Left hindlimb (tissue), 1 donor: ENCODE measurements around the gene CELSR2.
"Not testable (repeated sequence)": the region's sequence is repeated elsewhere in the genome, so short reads cannot be mapped to it uniquely, and the experiment has no call there.

Experiments
- DNase-seq: peaks from one replicate; pipeline ENCODE4 v3.0.0-alpha.2; 2018

CELSR2 gene, protein sequence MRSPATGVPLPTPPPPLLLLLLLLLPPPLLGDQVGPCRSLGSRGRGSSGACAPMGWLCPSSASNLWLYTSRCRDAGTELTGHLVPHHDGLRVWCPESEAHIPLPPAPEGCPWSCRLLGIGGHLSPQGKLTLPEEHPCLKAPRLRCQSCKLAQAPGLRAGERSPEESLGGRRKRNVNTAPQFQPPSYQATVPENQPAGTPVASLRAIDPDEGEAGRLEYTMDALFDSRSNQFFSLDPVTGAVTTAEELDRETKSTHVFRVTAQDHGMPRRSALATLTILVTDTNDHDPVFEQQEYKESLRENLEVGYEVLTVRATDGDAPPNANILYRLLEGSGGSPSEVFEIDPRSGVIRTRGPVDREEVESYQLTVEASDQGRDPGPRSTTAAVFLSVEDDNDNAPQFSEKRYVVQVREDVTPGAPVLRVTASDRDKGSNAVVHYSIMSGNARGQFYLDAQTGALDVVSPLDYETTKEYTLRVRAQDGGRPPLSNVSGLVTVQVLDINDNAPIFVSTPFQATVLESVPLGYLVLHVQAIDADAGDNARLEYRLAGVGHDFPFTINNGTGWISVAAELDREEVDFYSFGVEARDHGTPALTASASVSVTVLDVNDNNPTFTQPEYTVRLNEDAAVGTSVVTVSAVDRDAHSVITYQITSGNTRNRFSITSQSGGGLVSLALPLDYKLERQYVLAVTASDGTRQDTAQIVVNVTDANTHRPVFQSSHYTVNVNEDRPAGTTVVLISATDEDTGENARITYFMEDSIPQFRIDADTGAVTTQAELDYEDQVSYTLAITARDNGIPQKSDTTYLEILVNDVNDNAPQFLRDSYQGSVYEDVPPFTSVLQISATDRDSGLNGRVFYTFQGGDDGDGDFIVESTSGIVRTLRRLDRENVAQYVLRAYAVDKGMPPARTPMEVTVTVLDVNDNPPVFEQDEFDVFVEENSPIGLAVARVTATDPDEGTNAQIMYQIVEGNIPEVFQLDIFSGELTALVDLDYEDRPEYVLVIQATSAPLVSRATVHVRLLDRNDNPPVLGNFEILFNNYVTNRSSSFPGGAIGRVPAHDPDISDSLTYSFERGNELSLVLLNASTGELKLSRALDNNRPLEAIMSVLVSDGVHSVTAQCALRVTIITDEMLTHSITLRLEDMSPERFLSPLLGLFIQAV (N-terminal part only)

DNA sequence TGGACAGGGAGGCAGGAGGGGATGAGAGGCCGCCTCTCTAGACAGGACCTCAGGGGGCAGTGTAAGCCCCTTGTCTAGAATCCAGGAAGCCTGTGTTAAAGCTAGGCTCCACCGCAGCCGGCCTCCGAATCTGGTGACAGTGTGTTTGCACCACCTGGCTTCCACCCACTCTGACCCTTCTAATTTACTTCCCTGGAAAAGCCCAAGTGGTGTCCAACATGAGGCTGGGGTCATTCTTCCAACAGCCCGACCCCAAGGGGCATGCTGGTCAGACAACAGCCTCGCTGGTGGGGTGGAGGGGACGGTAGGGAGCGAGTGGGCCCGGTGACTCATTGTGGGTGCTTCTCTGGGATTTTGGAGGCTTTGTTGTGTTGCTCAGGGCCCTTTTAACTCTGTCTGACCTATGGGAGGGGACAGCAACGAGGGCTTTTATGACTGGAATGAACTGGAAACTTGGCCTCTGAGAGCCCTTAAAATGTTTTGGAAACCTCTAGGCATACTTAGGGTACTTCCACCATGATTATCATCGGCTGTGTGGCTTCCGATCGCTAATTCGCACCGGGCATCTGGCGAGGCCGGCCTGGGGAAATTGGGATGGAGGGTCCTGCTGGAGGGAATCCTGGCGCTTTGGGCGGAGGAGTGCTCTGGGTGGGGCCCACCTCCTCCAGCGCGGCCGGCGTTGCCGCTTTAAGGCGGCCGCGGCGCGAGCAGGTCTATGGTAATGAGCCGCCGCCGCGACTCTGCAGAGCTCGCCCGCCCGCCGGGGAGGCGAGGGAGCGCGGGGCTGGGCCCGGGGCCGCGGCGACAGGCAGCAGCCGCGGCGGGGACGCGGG lies at the start of gene CELSR2:
TSS of gene CELSR2 (plus strand) at position 743 of the 833 bp plus-strand sequence. CDS start 541 bp downstream, outside the sequence.
- no peak for DNase-seq

DNA sequence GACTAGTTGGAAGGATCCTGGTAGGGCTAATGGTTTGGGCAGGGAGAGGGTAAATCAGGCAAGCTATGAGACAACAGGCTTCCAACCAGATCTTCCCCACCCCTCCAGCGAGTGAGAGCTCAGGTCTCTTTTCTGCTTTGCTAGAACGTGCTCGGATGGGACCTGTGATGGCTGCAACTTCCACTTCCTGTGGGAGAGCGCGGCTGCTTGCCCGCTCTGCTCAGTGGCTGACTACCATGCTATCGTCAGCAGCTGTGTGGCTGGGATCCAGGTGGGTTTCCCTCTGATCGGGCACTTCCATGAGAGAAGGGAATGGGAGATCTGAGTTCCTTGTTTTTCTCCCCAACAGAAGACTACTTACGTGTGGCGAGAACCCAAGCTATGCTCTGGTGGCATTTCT lies 49.6 kb upstream of the CELSR2 start:
- DNase-seq: no peak

GRCh38 chr1:109201123-109201703 lies 48.1 kb upstream of the CELSR2 start:
- DNase-seq: no peak

GRCh38 chr1:109204484-109204883 lies 44.9 kb upstream of the CELSR2 start:
- no peak for DNase-seq

DNA sequence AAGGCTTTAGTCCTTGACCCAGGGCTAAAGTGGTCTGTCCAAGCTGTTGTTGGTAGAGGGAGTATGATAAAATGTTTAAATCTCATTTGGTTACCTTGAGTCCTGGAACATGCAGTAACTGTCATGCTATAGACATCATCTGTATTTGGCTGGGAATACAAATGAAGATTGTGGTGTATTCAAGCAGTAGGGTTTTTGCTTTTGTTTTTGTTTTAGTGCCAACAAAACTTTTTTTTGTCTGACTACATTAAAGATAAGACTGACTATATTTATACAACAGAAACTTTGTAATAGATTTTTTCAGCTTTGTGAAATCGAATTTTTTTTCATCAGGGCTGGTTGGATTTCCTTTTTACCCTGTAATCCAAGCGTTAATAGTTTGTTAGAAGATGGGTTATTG lies 43.0 kb upstream of the CELSR2 start:
- DNase-seq: no peak

GRCh38 chr1:109207467-109208103 lies 41.8 kb upstream of the CELSR2 start:
- no peak for DNase-seq

- DNase-seq: no peak
Measured at GRCh38 chr1:109208394-109208793, 40.9 kb upstream of the CELSR2 start.

GRCh38 chr1:109208836-109209463 lies 40.4 kb upstream of the CELSR2 start:
- DNase-seq: no peak

DNA sequence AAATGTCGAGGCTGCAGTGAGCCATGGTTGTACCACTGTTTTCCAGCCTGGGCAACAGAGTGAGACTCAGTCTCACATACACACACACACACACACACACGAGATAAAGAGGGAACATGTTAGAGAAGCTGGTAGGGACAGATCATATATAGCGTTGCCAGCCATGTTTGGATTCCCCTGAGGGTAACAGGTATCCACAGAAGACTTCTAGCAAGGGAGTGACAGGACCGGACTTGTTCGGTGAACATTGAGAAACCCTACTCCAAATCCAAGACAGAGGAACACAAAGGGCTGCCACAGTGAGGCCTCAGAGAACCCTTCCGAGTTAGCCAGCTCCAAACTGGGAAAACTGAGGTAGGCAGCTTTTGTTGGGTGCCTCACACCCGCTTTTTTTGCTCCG lies 39.3 kb upstream of the CELSR2 start:
- no peak for DNase-seq

DNA sequence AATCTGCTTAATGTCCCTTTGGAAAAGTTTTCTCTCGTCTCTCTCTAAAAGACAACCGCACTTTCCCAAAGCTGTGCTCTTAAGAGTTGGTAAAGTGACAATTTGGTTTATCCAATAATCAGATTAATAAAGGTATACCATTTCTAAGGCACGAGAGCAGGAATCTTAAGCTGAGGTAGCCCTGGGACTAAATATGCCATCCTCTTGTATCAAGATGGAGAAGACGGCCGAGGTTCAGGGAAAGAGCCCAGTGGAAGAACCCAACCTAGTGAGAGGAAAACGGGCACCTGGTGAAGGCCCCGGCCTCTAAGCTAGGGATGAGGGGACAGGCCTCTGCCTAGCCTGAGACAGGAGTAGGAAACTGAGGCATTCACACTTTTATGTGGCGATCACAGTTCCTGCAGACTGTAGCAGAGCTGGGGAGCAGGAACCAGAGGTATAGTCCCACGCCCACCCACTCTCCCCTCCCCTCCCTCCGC lies 36.0 kb upstream of the CELSR2 start:
- no peak for DNase-seq

DNA sequence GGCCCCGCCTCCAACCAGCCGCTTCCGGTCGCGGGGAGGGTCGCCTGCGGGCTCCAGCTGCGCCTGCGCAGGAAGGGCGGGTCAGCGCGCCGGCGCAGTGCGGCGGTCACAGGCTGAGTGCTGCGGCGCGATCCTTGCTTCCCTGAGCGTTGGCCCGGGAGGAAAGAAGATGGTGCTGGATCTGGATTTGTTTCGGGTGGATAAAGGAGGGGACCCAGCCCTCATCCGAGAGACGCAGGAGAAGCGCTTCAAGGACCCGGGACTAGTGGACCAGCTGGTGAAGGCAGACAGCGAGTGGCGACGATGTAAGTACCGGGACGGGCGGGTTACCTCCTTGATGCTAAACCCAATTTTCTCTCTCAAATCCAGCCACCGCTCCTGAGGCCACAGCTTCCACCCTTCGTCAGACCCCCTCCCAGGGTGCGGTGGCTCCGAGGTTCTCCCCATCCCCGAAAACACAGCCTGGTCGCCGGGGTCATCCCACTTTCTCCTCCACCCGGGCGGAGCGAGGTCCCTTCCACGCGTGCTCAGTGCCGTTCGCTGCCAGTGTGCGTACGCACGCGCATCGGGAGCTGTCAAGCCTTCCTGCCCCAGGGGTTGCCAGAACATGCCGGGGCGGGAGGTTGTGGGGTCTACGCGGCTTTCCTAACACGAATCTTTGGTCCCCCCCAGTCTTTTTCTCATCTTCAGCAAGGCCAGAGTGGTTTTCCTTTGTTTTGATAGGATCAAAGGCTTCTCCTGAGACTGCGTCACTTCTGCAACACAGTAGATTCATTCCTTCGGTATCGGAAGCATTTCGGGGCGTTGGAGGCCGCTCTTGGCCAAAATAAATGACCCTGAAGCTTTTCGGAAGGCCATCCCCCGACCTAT lies 35.3 kb upstream of the CELSR2 start, which contains the start of gene SARS1:
TSS of gene SARS1 (plus strand) at position 95 of the 870 bp plus-strand sequence. CDS start at position 170, 75 bp downstream.
- peak; percentile 93 for DNase-seq

GRCh38 chr1:109214695-109215623 lies 34.4 kb upstream of the CELSR2 start:
- no peak for DNase-seq

GRCh38 chr1:109216662-109217061 lies 32.7 kb upstream of the CELSR2 start:
- DNase-seq: no peak

GRCh38 chr1:109218516-109218915 lies 30.8 kb upstream of the CELSR2 start:
- DNase-seq: no peak

GRCh38 chr1:109221201-109221600 lies 28.1 kb upstream of the CELSR2 start:
- not testable (repeated sequence) for DNase-seq

GRCh38 chr1:109225308-109225707 lies 24.0 kb upstream of the CELSR2 start:
- no peak for DNase-seq

GRCh38 chr1:109225711-109226445 lies 23.5 kb upstream of the CELSR2 start:
- no peak for DNase-seq

GRCh38 chr1:109228167-109228566 lies 21.2 kb upstream of the CELSR2 start:
- no peak for DNase-seq
